NCI-H2171 treated with DMSO at 0.1 percent for 48 hours (cell line): Measurements from ENCODE around the gene NLGN3.

ENCODE experiments used
- DNase-seq: peaks from one replicate; lab custom pipeline; 2025; lab: John Stamatoyannopoulos, UW

NLGN3 gene

DNA sequence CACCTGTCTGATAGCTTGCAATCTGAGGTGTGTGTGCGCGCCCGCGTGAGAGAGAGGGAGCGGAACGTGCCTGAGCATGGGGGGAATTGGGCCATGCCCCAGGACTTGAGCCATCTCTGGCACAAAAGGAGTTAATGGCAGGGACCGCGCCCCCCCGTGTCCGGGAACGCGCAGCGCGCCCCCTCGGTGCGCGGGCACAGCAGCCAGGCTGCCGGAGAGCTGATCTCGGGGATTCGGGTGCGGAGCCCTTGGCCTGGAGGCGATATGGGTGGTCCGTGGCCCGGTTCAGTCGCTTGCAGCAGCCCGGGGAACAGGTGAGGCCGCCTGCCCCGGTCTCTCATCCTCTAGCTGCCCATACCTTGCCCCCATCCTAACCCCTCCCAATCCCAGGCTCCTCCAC is at the start of gene NLGN3:
TSS of gene NLGN3 (plus strand) at position 191 of the 400 bp plus-strand sequence. CDS start 2,909 bp downstream, outside the sequence.
- no peak for DNase-seq

- DNase-seq: no peak
These were observed 49.6 kb upstream of the NLGN3 start for GRCh38 chrX:71095033-71095432.

DNA sequence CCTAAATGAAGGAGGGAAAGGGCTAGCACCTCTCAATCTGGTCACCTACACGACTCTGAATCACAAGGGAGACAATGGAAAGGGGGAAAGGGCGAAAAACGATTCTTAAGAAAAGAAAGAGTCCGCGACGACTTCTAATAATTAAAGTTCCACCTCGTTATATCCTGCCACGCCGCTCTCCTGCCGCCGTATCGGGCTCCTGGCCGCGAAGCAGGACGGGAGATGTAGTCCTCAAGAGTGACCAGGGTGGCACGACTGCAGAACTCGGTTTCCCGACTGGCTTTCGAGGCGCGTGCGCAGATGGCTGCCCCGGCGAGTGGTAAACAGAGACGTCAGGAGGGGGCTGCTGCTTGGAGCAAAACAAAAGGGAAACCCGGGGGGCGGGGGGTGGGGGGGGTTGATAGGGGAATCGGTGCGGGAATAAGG is 49.1 kb upstream of the NLGN3 start, which contains the start of gene FOXO4:
TSS of gene FOXO4 (plus strand) at position 297 of the 426 bp plus-strand sequence. CDS start 678 bp downstream, outside the sequence.
- peak; percentile 82 for DNase-seq

GRCh38 chrX:71095981-71096759 is 48.5 kb upstream of the NLGN3 start:
- peak; percentile 74 for DNase-seq

DNA sequence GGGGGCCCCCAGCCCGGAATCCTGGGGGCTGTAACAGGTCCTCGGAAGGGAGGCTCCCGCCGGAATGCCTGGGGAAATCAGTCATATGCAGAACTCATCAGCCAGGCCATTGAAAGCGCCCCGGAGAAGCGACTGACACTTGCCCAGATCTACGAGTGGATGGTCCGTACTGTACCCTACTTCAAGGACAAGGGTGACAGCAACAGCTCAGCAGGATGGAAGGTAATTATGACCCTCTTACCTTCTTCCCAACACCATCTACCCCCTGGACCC is 47.9 kb upstream of the NLGN3 start:
- no peak for DNase-seq

- DNase-seq: peak; percentile 21
These were observed 46.3 kb upstream of the NLGN3 start for GRCh38 chrX:71098302-71098701.

- no peak for DNase-seq
These were observed 45.6 kb upstream of the NLGN3 start for GRCh38 chrX:71098951-71099506.

- no peak for DNase-seq
These were observed 44.9 kb upstream of the NLGN3 start for GRCh38 chrX:71099736-71100135.

DNA sequence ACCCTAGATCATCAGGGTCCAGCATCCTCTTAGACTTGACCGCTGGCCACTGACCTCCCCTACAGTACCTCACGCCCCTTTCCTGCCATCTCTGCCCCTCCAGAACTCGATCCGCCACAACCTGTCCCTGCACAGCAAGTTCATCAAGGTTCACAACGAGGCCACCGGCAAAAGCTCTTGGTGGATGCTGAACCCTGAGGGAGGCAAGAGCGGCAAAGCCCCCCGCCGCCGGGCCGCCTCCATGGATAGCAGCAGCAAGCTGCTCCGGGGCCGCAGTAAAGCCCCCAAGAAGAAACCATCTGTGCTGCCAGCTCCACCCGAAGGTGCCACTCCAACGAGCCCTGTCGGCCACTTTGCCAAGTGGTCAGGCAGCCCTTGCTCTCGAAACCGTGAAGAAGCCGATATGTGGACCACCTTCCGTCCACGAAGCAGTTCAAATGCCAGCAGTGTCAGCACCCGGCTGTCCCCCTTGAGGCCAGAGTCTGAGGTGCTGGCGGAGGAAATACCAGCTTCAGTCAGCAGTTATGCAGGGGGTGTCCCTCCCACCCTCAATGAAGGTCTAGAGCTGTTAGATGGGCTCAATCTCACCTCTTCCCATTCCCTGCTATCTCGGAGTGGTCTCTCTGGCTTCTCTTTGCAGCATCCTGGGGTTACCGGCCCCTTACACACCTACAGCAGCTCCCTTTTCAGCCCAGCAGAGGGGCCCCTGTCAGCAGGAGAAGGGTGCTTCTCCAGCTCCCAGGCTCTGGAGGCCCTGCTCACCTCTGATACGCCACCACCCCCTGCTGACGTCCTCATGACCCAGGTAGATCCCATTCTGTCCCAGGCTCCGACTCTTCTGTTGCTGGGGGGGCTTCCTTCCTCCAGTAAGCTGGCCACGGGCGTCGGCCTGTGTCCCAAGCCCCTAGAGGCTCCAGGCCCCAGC is 43.8 kb upstream of the NLGN3 start:
- DNase-seq: no peak

DNA sequence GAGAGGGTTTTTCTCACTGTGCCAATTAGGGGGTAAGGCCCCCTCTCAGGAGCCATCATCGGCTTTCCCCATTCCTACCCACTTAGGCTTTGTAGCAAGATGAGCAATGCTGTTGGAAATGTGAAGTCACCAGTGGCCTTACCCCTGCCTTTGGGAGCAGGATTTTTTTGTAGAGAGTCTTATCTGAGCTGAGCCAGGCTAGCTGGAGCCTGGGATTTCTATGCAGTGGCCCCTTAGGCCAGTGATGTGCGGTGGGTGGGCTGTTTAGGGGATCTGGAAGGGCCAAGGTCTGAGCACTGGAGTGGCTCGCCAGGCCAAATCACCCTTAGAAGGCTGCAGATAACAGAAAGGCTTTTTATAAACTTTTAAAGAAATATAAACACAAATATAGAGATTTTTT is 42.3 kb upstream of the NLGN3 start:
- DNase-seq: no peak

- peak; percentile 91 for DNase-seq
These were observed 41.3 kb upstream of the NLGN3 start for GRCh38 chrX:71103110-71103983.

GRCh38 chrX:71105628-71106027 is 39.0 kb upstream of the NLGN3 start:
- no peak for DNase-seq

DNA sequence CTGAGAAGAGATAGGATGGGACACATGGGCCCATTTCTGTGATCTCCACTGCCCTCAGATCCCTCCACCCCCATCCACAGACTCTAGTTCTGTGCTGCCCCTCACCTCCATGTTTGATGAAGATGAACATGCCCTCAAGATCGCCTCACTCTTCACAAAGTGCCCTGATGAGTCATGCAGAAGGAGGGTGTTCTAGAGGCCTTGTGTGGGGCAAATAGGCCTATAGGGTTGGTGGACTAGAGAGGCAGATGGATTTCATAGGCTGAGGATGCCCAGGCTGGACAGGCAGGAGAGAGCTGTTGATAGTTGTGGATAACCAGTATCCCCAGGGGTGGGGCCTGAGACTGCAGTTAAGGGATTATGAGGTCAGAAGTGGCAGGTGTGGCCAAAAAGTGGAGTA is 38.2 kb upstream of the NLGN3 start, which contains the start of gene CXorf65:
TSS of gene CXorf65 (minus strand) at position 314 of the 400 bp plus-strand sequence. CDS start at position 130, 184 bp downstream.
- DNase-seq: no peak

DNA sequence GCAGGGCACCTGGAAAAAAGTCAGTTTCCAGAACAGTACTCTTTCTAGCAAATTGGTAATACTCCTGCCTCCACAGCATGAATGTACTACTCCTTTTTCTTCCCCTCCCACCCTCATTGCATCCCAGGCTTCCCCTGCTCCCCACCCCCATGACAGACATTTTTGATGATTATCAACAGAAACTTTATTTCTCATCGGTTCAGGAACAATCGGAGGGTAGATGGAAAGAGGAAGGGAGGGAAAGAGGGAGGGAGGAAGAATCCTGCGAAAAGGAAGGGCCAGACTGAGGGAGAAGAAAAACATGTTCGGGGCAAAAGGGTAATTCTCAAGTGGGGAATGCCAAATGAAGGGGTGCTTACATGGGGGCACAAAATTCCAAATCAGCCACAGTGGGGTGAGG is 37.4 kb upstream of the NLGN3 start:
- no peak for DNase-seq

- no peak for DNase-seq
These were observed 36.8 kb upstream of the NLGN3 start for GRCh38 chrX:71107762-71108360.

DNA sequence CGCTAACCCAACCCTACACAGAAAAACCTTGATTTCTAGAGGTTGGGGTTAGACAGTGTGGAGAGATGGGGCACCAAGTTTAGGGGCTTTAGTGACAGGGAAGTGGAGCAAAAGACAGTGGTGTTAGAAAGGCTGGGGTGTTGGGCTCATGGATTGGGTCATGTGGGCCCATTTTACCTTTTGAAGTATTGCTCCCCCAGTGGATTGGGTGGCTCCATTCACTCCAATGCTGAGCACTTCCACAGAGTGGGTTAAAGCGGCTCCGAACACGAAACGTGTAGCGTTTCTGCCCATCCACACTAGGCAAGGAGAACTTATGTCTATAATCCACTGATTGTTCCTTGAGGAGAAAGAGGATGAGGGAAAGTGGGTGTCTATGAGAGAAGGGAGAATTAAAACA is 35.6 kb upstream of the NLGN3 start:
- DNase-seq: no peak

GRCh38 chrX:71111141-71111843 is 33.3 kb upstream of the NLGN3 start, which contains the start of gene IL2RG:
IL2RG (minus strand) TSS chrX:71111577; CDS start chrX:71111539, 38 bp downstream.
- DNase-seq: no peak

- DNase-seq: no peak
These were observed 32.7 kb upstream of the NLGN3 start for GRCh38 chrX:71111921-71112431.

GRCh38 chrX:71117358-71117757 is 27.3 kb upstream of the NLGN3 start:
- no peak for DNase-seq
